Measurements from ENCODE around the gene ZNF627.
"Not testable (repeated sequence)": the region's sequence is repeated elsewhere in the genome, so short reads cannot be mapped to it uniquely, and the experiment has no call there.

Gene ZNF627

DNA sequence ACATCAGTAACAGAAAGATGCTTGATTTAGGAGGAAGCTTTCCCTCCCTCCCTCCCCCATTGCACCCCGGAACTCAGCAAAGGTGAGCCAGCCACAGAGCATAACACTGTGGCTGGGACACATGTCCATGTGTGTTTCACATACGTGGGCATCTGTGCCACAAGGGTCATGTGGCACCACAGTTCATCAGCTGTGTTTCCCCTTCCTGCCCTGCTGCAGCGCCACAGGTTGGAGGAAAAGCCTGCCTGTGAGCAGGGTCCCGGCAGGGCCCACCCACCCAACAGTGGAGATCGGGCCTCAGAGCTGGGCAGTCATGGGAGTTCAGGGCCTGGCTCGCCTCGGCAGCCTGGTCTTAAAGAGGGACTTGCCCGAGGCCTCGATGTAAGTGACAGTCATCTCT lies 22.6 kb upstream of the ZNF627 start:
- no peak for DNase-seq (ENCODE audit: low read depth, low spot score)

DNA sequence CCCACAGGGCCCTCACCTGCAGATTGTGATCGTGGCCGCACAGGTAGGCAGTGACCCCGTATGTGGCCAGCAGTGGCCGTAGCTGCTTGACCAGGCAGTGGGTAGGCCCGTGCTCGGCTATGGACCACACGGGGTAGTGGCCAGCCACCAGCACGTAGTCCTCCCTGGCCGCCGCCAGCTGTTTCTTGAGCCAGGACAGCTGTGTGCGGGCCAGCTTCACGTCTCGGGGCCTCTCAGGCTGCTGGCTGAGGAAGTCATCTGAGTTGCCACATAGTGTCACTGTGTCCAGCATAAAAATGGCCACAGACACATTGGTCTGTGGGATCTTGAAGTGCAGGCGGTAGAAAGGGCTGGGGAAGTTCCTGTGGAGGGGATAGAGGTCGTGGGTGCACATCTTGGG lies 21.1 kb upstream of the ZNF627 start:
- no peak for DNase-seq (ENCODE audit: low read depth, low spot score)

DNA sequence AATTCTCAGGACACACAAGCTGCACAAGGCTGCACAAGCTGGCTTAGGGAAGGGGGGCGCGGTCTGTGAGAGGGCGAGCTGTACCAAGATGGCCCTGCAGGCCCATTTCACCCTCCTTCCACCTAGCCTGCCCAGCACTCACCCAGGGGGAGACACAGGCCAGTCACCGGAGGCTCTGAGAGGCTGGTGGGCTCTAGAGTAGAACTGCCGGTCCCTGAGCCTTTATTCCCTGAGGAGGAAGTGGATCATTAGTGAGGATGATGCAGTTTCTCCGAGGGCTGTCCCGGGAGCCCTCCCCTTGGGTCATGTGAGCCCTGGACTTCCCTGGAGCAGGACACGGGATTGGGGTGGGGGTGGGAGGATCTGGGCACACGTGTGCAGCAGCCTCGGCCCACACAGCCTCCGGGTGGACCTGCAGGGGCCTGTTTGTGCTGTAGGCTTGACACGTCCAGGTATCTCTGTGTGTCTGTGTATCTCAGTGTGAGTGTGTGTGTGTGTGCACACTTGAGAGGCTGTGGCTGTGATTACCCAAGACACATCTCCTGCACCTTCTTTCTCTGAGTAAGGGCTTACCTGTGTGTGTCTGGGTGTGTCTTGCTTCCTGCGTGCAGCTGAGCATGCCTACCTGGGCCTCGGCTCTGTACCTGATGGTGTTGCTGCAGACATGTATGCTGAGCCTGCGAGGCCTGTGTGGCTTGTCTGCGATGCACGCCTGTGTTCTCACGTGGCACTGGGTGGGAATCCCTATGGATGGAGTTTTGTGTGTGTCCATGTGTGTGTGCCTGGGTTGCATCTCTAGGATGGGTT lies 19.6 kb upstream of the ZNF627 start, which contains the start of gene ACP5:
Gene ACP5 (minus strand): TSS at position 195 of the 807 bp plus-strand sequence. CDS start 328 bp downstream, outside the sequence.
- no peak for DNase-seq (ENCODE audit: low read depth, low spot score)

DNA sequence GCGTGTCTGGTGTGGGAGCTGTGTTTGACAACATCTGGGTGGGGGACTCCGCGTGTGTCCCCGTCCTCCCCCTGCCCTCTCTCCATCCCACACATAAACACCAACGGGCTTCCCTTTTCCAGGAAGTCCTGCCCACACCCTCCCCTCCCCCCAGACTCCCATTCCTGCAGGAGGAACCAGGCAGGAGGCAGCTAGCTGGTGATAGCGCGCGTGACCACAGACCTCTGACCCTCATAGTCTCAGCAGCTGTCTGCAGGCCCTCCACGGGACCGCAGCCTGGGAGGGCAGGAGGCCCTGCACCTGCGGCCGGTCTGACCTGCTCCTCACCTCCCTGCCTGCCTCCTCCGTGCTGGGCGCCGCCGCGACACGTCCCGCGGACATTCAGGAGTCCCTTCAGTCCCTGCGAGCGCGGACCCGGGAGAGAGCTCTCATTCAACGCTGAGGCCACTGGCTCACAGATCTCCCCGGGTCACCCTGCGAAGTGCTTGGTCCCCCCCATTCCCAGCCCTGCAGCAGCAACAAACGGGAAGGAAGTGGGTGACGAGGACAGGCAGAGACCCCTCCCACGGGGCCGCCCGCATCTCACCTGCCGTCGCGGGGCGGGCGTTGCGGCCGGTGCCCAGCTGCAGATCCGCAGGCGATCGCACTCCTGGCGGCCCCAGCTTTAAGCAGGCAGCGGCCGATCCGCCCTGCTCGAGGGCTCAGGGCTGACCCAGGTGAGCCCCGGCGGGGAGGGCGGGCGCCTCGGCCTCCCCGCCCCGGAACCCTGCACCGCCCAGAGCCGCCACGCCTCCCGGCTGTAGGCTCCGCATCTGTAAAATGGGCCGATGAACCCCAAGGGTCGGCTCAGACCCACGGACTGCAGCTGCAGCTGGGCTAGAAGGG lies 18.8 kb upstream of the ZNF627 start:
- no peak for DNase-seq (ENCODE audit: low read depth, low spot score)

DNA sequence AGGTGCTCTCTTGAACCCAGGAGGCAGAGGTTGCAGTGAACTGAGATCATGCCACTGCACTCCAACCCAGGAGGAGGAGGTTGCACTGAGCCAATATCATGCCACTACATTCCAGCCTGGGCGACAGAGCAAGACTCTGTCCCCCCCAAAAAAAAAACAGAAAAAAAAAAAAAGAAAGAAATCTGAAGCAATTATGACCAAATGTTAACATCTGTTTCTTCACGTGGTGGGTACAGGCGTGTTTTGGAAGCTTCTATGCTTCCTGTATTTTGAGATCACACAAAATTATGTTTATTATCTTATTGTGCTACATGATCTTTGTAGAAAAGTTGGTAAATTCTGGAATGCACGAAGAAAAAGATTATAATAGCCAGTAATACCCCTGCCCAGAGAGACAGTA lies 17.2 kb upstream of the ZNF627 start:
- DNase-seq (ENCODE audit: low read depth, low spot score), result no peak

DNA sequence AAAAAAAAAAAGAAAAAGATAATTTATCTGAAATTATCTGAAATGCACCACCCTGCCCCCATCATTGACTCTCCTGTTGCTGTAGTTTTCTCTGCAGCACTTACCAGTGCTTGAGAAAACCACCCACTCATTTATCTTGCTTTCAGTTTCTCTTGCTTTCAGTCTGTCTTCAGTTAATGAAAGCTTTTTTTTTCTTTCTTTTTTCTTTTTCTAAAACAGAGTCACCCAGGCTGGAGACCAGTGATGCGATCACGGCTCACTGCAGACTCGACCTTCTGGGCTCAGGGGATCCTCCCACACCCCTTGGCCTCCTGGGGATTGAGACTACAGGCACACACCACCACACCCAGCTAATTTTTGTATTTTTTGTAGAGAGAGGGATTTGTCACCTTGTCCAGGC lies 15.5 kb upstream of the ZNF627 start:
- DNase-seq (ENCODE audit: low read depth, low spot score), result no peak

DNA sequence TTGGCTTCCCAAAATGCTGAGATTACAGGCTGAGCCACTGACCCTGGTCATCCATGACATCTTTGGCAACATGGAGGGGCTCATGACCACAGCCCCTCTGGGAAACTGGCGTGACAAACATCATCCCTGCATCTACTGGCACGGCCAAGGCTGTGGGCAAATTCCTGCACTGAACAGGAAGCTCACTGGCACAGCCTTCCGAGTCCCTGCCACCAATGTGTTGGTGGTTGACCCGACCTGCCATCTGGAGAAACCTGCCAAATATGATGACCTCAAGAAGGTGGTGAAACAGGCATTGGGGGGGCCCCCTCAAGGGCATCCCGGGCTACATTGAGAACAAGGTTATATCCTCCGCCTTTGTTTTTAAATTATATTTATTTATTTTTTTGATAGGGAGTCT lies 11.0 kb upstream of the ZNF627 start:
- DNase-seq (ENCODE audit: low read depth, low spot score), result no peak

DNA sequence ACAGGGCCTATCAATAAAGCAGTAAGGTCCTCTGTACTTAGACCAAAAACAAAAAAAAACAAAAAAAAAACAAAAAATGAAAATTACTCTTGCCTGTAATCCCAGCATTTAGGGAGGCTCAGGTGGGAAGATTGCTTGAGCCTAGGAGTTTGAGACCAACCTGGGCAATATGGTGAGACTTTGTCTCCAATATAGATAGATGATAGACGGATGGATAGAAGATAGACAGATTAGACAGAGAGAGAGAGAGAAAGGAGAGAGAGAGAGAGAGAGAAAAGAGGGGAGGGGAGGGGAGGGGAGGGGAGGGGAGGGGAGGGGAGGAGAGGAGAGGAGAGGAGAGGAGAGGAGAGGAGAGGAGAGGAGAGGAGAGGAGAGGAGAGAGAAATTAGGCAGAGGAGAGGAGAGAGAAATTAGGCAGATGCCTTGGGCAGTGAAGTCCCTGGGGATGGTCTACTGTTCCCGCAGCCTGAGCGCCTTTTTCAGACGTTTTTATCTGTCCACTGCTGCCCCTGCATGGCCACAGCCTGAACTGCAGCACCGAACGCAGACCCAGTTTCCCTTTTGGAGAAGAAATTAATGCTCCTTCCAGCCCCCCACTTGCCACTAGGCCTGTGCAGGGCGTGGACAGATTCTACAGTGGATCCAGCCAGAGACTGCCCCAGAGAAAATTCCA lies 9.8 kb upstream of the ZNF627 start:
- no peak for DNase-seq (ENCODE audit: low read depth, low spot score)

DNA sequence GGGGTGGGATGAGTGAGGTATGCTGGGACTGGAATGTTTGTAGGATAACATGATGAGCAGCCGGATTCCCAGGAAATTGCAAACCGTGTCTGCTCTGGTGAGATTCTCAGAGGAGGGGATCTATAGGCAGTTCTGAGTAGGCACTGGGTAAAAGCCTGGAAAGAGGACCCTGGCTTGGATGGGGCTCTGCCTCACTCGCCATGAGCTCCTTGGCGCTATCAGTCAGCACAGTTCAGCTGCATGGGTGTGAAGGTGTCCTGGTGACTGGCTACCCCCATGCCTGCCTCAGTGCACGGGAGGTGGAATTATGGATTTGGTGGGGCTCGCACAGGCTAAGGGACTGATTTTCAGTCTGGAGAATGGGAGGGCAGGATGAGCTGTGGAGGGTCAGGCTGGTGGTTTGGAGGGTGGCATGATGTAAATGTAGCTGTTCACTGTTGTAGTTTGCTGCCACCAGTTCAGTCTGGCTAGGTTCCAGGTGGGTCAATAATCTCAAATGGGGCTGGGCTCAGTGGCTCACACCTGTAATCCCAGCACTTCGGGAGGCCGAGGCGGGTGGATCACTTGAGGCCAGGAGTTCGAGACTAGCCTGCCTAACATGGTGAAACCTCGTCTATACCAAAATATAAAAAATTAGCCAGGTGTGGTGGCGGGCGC lies 9.2 kb upstream of the ZNF627 start:
- no peak for DNase-seq (ENCODE audit: low read depth, low spot score)

DNA sequence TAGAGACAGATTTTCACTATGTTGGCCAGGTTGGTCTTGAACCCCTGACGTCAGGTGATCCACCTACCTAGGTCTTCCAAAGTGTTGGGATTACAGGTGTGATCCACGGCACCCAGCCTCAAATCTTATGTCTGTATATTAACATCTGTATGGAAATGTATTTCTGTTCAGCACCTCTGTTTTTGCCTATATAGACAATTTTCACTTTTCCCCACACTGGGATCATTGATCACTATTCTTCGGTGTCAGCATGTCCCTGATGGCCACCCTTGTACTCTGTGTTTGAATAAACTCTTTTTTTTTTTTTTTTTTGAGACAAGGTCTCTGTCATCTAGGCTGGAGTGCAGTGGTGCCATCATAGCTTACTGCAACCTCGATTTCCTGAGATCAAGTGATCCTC lies 3.2 kb upstream of the ZNF627 start:
- no peak for DNase-seq (ENCODE audit: low read depth, low spot score)

DNA sequence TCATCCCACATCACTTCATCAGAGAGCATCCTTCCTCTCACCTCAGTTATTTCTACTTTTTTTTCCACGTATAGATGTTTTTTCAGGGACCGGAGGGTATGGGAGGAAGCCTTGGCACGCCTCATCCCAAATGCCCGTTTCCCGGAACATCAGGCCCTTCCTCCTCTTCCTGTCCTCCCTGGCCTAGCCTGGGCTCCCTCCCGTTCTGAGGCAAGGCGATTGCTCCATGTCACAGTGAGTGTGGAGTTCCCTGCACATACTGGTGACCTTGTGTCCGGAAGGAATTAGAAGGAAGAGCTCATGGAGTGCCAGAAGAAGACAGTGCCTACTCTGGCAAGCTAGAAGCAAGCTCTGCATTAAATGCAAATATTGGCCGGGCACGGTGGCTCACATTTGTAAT lies 1.1 kb upstream of the ZNF627 start:
- DNase-seq (ENCODE audit: low read depth, low spot score), result no peak

DNA sequence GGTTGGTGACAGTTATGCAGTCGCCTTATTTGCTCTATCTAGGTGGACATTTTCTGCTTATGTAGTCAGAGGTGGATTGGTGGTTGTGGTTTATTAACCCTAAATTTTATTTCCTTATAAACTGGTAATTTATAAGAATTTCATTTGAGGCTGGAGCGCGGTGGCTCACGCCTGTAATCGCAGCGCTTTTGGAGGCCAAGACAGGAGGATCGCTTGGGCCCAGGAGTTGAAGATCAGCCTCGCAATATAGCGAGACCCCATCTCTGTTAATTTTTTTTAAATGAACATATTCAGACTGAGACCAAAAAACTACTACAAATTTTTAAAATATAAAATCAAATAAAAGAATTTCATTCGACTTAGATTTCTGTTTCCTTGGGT lies 810 bp downstream of the ZNF627 start:
- DNase-seq (ENCODE audit: low read depth, low spot score), result no peak

DNA sequence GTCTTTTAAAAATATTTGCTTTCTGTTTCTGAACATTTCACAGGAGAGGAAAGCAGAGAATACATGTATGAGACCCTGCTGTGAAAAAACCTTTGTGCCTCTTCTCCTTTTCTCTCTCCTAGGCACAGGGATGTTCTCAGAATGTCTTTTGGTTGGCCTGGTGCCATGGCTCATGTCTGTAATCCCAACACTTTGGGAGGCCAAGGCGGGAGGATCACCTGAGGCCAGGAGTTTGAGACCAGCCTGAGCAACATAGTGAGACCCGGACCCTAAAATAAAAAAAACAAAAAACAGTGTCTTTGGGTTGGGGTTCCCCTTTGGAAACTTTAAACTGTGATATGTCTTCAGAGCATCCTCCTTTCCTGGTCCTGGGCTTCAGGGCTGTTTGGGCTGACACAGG lies 1.5 kb downstream of the ZNF627 start:
- DNase-seq (ENCODE audit: low read depth, low spot score), result no peak

DNA sequence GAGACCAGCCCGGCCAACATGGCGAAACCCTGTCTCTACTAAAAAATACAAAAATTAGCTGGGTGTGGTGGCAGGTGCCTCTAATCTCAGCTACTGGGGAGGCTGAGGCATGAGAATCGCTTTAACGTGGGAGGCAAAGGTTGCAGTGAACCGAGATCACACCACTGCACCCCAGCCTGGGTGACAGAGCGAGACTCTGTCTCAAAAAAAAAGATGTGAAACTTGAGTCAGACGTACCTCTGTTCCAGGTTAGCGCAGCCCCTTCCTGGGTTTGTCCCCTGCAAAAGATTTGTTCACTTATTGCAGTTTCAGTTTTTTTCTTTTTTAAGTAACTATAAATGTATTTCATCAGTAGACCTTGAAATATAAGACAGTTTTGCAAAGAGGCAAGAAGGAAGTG lies 2.4 kb downstream of the ZNF627 start:
- not testable (repeated sequence) for DNase-seq (ENCODE audit: low read depth, low spot score)

DNA sequence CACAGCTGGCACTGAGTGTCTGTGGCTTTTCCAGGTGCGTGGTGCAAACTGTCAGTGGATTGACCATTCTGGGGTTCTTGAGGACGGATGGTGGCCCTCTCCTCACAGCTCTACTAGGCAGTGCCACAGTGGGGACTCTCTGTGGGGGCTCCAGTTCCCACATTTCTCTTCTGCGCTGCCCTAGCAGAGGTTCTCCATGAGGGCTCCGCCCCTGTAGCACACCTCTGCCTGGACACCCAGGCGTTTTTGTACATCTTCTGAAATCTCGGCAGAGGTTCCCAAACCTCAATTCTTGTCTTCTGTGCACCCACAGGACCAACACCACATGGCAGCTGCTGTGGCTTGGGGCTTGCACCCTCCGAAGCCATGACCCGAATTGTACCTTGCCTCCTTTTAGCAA lies 9.2 kb downstream of the ZNF627 start:
- DNase-seq (ENCODE audit: low read depth, low spot score), result no peak

DNA sequence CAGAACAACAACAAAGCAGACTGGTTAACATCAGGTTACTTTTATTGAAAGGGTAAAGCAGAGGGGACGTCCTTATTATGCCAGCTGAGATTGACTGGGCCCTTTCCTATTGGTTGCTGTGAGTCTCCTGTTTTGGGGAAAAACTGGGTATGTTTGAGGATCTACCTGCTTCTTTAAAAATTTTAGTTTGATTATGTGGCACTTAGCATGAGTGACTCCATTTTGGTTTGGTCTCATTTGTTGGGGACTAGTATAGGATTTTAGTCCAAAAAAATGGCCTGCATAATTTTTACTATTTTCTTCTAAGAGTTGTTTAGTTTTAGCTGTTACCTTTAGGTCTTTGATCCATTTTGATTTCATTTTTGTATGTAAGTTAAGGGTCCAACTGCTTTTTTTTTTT lies 14.4 kb downstream of the ZNF627 start:
- DNase-seq (ENCODE audit: low read depth, low spot score), result no peak

DNA sequence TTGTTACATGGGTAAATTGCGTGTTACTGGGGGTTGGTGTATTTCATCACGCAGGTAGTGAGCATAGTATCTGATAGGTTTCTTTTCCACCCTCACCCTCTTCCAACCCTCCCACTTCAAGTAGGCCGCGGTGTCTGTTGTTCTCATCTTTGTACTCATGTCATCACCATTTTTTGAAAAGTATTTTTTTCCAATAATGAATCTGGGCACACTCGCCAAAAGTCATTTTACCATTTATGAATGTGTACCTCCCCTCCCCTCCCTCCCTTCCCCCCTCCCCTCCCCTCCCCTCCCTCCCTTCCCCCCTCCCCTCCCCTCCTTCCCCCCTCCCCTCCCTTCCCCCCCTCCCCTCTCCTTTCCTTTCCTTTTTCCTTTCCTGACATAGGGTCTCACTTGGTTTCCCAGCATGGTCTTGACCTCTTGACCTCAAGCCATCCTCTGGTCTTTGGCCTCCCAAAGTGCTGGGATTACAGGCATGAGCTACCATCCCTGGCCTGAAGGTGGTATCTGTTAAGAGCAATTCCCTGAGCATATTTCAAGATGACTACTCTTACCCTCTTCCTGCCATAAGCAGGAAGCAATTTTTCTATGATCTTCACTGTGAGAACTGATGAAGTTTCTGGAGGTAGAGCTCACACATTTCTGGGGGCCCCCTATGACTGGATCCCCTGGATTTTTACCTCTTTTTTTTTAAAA lies 15.7 kb downstream of the ZNF627 start:
- DNase-seq (ENCODE audit: low read depth, low spot score), result peak; percentile 28

DNA sequence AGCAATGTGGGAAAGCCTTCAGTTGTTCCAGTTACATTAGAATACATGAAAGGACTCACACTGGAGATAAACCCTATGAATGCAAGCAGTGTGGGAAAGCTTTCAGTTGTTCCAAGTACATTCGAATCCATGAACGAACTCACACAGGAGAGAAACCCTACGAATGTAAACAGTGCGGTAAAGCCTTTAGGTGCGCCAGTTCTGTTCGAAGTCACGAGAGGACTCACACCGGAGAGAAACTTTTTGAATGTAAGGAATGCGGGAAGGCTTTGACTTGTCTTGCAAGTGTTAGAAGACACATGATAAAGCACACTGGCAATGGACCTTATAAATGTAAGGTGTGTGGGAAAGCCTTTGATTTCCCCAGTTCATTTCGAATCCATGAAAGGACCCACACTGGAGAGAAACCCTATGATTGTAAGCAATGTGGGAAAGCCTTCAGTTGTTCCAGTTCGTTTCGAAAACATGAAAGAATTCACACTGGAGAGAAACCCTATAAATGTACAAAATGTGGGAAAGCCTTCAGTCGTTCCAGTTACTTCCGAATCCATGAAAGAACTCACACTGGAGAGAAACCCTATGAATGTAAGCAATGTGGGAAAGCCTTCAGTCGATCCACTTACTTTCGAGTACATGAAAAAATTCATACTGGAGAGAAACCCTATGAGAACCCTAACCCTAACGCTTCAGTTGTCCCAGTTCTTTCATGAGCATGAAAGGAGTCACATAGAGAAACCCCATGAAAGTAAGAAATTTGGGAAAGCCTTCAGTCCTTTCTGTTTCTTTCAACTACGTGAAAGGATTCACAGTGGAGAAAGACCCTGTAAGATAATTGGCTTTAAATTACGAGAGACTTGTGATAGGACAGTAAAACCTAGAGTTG lies 20.1 kb downstream of the ZNF627 start:
- DNase-seq (ENCODE audit: low read depth, low spot score), result no peak

DNA sequence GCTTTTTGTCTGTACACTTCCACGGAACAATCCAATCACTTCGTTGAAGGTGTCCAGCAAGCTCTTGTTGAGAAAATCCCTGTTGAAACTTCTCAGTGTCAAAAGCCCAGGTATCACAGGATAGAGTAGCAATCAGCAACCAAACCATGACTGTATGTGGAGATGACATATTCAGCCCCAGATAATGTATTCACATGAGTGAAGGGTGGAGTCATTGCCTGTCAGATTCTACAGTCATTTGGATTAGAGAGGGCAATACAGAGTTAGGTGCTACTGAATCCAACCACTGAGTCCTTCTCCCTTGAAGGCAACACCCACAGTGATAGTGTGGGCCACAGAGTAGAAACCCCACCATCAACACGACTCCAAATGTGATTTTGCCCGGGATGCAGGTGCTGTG lies 23.3 kb downstream of the ZNF627 start:
- no peak for DNase-seq (ENCODE audit: low read depth, low spot score)

DNA sequence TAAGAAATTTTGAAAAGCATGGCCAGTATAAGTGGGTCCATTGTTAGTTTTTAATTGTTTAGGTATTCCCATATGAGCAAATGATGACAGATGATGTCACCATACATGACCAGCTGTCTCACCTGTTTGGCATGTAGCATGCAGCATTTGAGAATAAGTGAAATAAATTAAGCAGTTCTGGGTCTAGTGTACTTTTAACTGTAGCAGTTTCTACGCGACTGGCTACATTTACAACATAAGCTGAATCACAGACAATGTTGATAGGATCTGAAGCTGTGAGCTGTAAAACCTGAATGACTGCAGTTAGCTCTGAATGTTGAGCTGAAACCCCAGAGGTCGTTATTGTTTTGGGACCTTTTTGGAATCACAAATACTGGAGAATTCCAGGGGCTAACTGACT lies 25.1 kb downstream of the ZNF627 start:
- not testable (repeated sequence) for DNase-seq (ENCODE audit: low read depth, low spot score)
